ENCODE measurements around the gene BTBD9. TPM values are rescaled to one million over a fixed set of nuclear protein-coding genes. Genes with fewer than 3 reads are reported as not detected.

Gene BTBD9
- total and polyA plus RNA-seq, 4 donors = 8.7 to 73.9 (median 28.3) TPM

GRCh38 chr6:38453861-38454260 is 185.9 kb downstream of the BTBD9 start:
- no peak for TF ChIP-seq CTCF (IDR thresholded peaks at IDR 0.05; ENCODE audit: control extremely low read depth, extremely low read depth)
- no peak for ATAC-seq (ENCODE audit: insufficient read depth, low FRiP score)
- H3K9ac ChIP-seq (ENCODE audit: insufficient read depth in 1 of 2, low read length in 2 of 2) = no peak overlapping the region
- H3K4me1 ChIP-seq (ENCODE audit: control insufficient read depth in 5 of 5, insufficient read depth in 5 of 5, low read length in 5 of 5) = no peaks in the 10 kb centered on the region
- H3K27me3 ChIP-seq (ENCODE audit: control insufficient read depth in 3 of 3, insufficient read depth in 3 of 3, low read length in 2 of 3) = no peaks in the 10 kb centered on the region
- H3K4me3 ChIP-seq = no peak overlapping the region
- DNase-seq = no peak
- WGBS, 2 donors = 96 to 97% methylated on average over 4 of the region's 4 CpGs
- peaks cover 0 to 2% (median 0%) of the 10 kb centered on the region in 4 donors for H3K9me3 ChIP-seq (ENCODE audit: control insufficient read depth in 4 of 4, insufficient read depth in 3 of 4, low read length in 3 of 4)
- no peak overlapping the region for H3K27ac ChIP-seq (ENCODE audit: low read depth in 1 of 2, low read length in 1 of 2)
- no peaks in the 10 kb centered on the region for H3K36me3 ChIP-seq (ENCODE audit: control insufficient read depth in 4 of 4, insufficient read depth in 4 of 4, low read length in 4 of 4)

- Histone ChIP-seq H3K27me3 (ENCODE audit: control insufficient read depth in 3 of 3, insufficient read depth in 3 of 3, low read length in 2 of 3) (no peaks in the 10 kb centered on the region), H3K36me3 (ENCODE audit: control insufficient read depth in 4 of 4, insufficient read depth in 4 of 4, low read length in 4 of 4) (no peaks in the 10 kb centered on the region), H3K4me1 (ENCODE audit: control insufficient read depth in 5 of 5, insufficient read depth in 5 of 5, low read length in 5 of 5) (no peaks in the 10 kb centered on the region), H3K9ac (ENCODE audit: insufficient read depth in 1 of 2, low read length in 2 of 2) (no peak overlapping the region), H3K4me3 (no peak overlapping the region), H3K9me3 (ENCODE audit: control insufficient read depth in 4 of 4, insufficient read depth in 3 of 4, low read length in 3 of 4) (peaks cover 0 to 2% (median 0%) of the 10 kb centered on the region in 4 donors), H3K27ac (ENCODE audit: low read depth in 1 of 2, low read length in 1 of 2) (no peak overlapping the region)
- ATAC-seq (ENCODE audit: insufficient read depth, low FRiP score) (no peak), DNase-seq (no peak)
- WGBS, 2 donors = 94 to 97% methylated on average over 6 of the region's 6 CpGs
- no peak for TF ChIP-seq CTCF (IDR thresholded peaks at IDR 0.05; ENCODE audit: control extremely low read depth, extremely low read depth)
These were observed 186.7 kb downstream of the BTBD9 start for GRCh38 chr6:38452816-38453660.

GRCh38 chr6:38450717-38451116 is 189.0 kb downstream of the BTBD9 start:
- ATAC-seq (ENCODE audit: insufficient read depth, low FRiP score) = no peak
- no peak for TF ChIP-seq CTCF (IDR thresholded peaks at IDR 0.05; ENCODE audit: control extremely low read depth, extremely low read depth)
- H3K9me3 ChIP-seq (ENCODE audit: control insufficient read depth in 4 of 4, insufficient read depth in 3 of 4, low read length in 3 of 4) = peaks cover 0 to 2% (median 0%) of the 10 kb centered on the region in 4 donors
- H3K9ac ChIP-seq (ENCODE audit: insufficient read depth in 1 of 2, low read length in 2 of 2) = no peak overlapping the region
- H3K36me3 ChIP-seq (ENCODE audit: control insufficient read depth in 4 of 4, insufficient read depth in 4 of 4, low read length in 4 of 4) = no peaks in the 10 kb centered on the region
- DNase-seq = no peak
- 93 to 96% methylated on average over 2 of the region's 2 CpGs for WGBS, 2 donors
- peaks cover 0 to 10% (median 0%) of the 10 kb centered on the region in 5 donors for H3K4me1 ChIP-seq (ENCODE audit: control insufficient read depth in 5 of 5, insufficient read depth in 5 of 5, low read length in 5 of 5)
- no peak overlapping the region for H3K4me3 ChIP-seq
- no peak overlapping the region for H3K27ac ChIP-seq (ENCODE audit: low read depth in 1 of 2, low read length in 1 of 2)
- no peaks in the 10 kb centered on the region for H3K27me3 ChIP-seq (ENCODE audit: control insufficient read depth in 3 of 3, insufficient read depth in 3 of 3, low read length in 2 of 3)
